Measurements from ENCODE around the gene BICD2. TPM values are rescaled to one million over a fixed set of nuclear protein-coding genes. Genes with fewer than 3 reads are reported as not detected.

The BICD2 gene
- polyA plus RNA-seq, 3 donors: 13.8 to 29.4 (median 25.6) TPM

- intact Hi-C loops (cut with micrococcal nuclease): loop anchor here (2.0 to 10.0 kb wide), 6 partner anchors 24 to 800 kb away; partner anchors contain the start of genes CARD19 (in 2 of the 2), CENPP (in 1 of the 2), IPPK (in 1 of the 2) and NOL8 (in 1 of the 2)
- Histone ChIP-seq H3K9me3 (replicated peaks in 1 of 2; ENCODE audit: control insufficient read depth in 1 of 2, insufficient read depth in 1 of 2, low read length in 2 of 2) (no peaks in the 10 kb centered on the region), H3K4me2 (replicated peaks; ENCODE audit: extremely low read depth, low read length, poor library complexity, severe bottlenecking) (peak overlapping the region; percentile 76), H3K9ac (ENCODE audit: insufficient read depth, low read length, poor library complexity, severe bottlenecking) (peak overlapping the region; percentile 98), H4K20me1 (ENCODE audit: insufficient read depth, low read length) (peaks cover 36% of the 10 kb centered on the region), H2AFZ (ENCODE audit: insufficient read depth, low read depth, low read length, poor library complexity, severe bottlenecking) (peak overlapping the region; percentile 75), H3K79me2 (ENCODE audit: insufficient read depth, low read length) (peaks cover 43% of the 10 kb centered on the region), H3K4me3 (replicated peaks in 1 of 3; ENCODE audit: low read depth in 2 of 3, low read length in 3 of 3) (peak overlapping the region; percentile 63 to 77 (median 73)), H3K4me1 (ENCODE audit: control insufficient read depth in 1 of 2, insufficient read depth in 2 of 2, low read length in 2 of 2) (peaks cover 61% of the 10 kb centered on the region in 2 donors), H3K36me3 (replicated peaks in 1 of 2; ENCODE audit: control insufficient read depth in 1 of 2, insufficient read depth in 2 of 2, low read length in 2 of 2) (peaks cover 0 to under 1% of the 10 kb centered on the region in 2 donors), H3K27ac (ENCODE audit: low read depth in 1 of 2, low read length in 2 of 2) (peak overlapping the region; percentile 93 to 94), H3K27me3 (ENCODE audit: control insufficient read depth in 2 of 2, insufficient read depth in 2 of 2, low read length in 2 of 2) (no peaks in the 10 kb centered on the region)
- TF ChIP-seq CTCF (IDR thresholded peaks at IDR 0.05): peak; percentile 99
- H3K4me3 Mint-ChIP-seq: peak overlapping the region; percentile 91 to 92
- H3K27ac Mint-ChIP-seq: peak overlapping the region; percentile 91 to 98 (median 97)
- peaks cover 63% of the 10 kb centered on the region for H3K4me1 Mint-ChIP-seq
- H3K36me3 Mint-ChIP-seq: no peaks in the 10 kb centered on the region
- peak; percentile 93 to 97 (median 96) for DNase-seq
- H3K27me3 Mint-ChIP-seq (ENCODE audit: low read depth in 3 of 3): peaks cover 0 to 4% (median 0%) of the 10 kb centered on the region in 3 donors
- WGBS (ENCODE audit: insufficient coverage): under 1% methylated on average over 62 of the region's 75 CpGs
- peaks cover 0 to 3% (median 0%) of the 10 kb centered on the region in 7 donors for H3K9me3 Mint-ChIP-seq
These were observed 629 bp upstream of the BICD2 start for GRCh38 chr9:92764988-92765936.

GRCh38 chr9:92763721-92764380 lies 782 bp downstream of the BICD2 start:
- Histone ChIP-seq H3K27me3 (ENCODE audit: control insufficient read depth in 2 of 2, insufficient read depth in 2 of 2, low read length in 2 of 2) (no peaks in the 10 kb centered on the region), H3K4me3 (replicated peaks in 1 of 3; ENCODE audit: low read depth in 2 of 3, low read length in 3 of 3) (peak overlapping the region; percentile 92 to 98 (median 94)), H3K9ac (ENCODE audit: insufficient read depth, low read length, poor library complexity, severe bottlenecking) (peak overlapping the region; percentile 83), H3K4me1 (ENCODE audit: control insufficient read depth in 1 of 2, insufficient read depth in 2 of 2, low read length in 2 of 2) (peaks cover 51 to 58% of the 10 kb centered on the region in 2 donors), H4K20me1 (ENCODE audit: insufficient read depth, low read length) (peaks cover 50% of the 10 kb centered on the region), H3K36me3 (replicated peaks in 1 of 2; ENCODE audit: control insufficient read depth in 1 of 2, insufficient read depth in 2 of 2, low read length in 2 of 2) (peaks cover 0 to 3% of the 10 kb centered on the region in 2 donors), H3K27ac (ENCODE audit: low read depth in 1 of 2, low read length in 2 of 2) (peak overlapping the region; percentile 4 to 77), H3K9me3 (replicated peaks in 1 of 2; ENCODE audit: control insufficient read depth in 1 of 2, insufficient read depth in 1 of 2, low read length in 2 of 2) (no peaks in the 10 kb centered on the region), H3K4me2 (replicated peaks; ENCODE audit: extremely low read depth, low read length, poor library complexity, severe bottlenecking) (peak overlapping the region; percentile 98), H3K79me2 (ENCODE audit: insufficient read depth, low read length) (peaks cover 57% of the 10 kb centered on the region), H2AFZ (ENCODE audit: insufficient read depth, low read depth, low read length, poor library complexity, severe bottlenecking) (peak overlapping the region; percentile 86)
- no peak for TF ChIP-seq CTCF (IDR thresholded peaks at IDR 0.05)
- Mint-ChIP-seq H3K36me3 (no peaks in the 10 kb centered on the region), H3K27ac (peak overlapping the region; percentile 88 to 97 (median 95)), H3K27me3 (ENCODE audit: low read depth in 3 of 3) (peaks cover 0 to 4% (median 0%) of the 10 kb centered on the region in 3 donors), H3K4me1 (peaks cover 60% of the 10 kb centered on the region), H3K9me3 (peaks cover 0 to 3% (median 0%) of the 10 kb centered on the region in 7 donors), H3K4me3 (peak overlapping the region; percentile 98 to 99)
- WGBS (ENCODE audit: insufficient coverage): under 1% methylated on average over 39 of the region's 42 CpGs
- intact Hi-C loops (cut with micrococcal nuclease): loop anchor here (2.0 to 10.0 kb wide), 6 partner anchors 23 to 801 kb away; partner anchors contain the start of genes CARD19 (in 2 of the 2), IPPK (in 2 of the 2), CENPP (in 1 of the 2) and NOL8 (in 1 of the 2)
- DNase-seq: peak; percentile 44 to 54 (median 48)
